Calu3 (cell line): ENCODE results near the gene GPATCH2L. TPM values are rescaled to one million over a fixed set of nuclear protein-coding genes. Genes with fewer than 3 reads are reported as not detected.

Experiments used
- BruUV-seq: library from RNA; stranded (reverse); fragments of 400-500 nt; replicated peaks from 2 replicates; lab custom pipeline; 2021; lab: Mats Ljungman, UMichigan
- CTCF ChIA-PET: fragments of 300-600 bp; sonication (Branson Sonifier 250); formaldehyde crosslinking; loops from one replicate; lab custom pipeline; 2022; ENCODE audit warnings: antibody characterized with exemption; lab: Charles Lee
- DNase-seq: peaks from one replicate; pipeline ENCODE4 v3.0.0; 2022
- H3K27ac Mint-ChIP-seq: one replicate; pipeline ENCODE4 v1.8.0; 2022; ENCODE audit warnings: mixed read lengths; ENCODE audit not compliant: unreplicated experiment
- H3K27me3 Mint-ChIP-seq: one replicate; pipeline ENCODE4 v1.8.0; 2022; ENCODE audit warnings: mixed read lengths; ENCODE audit not compliant: unreplicated experiment
- H3K36me3 Mint-ChIP-seq: one replicate; pipeline ENCODE4 v1.8.0; 2022; ENCODE audit warnings: mild to moderate bottlenecking, moderate library complexity, mixed read lengths; ENCODE audit not compliant: insufficient read depth, unreplicated experiment
- H3K4me1 Mint-ChIP-seq: one replicate; pipeline ENCODE4 v1.8.0; 2022; ENCODE audit warnings: mild to moderate bottlenecking, low read depth, mixed read lengths; ENCODE audit not compliant: unreplicated experiment
- H3K4me3 Mint-ChIP-seq: one replicate; pipeline ENCODE4 v1.8.0; 2022; ENCODE audit warnings: mild to moderate bottlenecking, low read depth, moderate library complexity, mixed read lengths; ENCODE audit not compliant: unreplicated experiment
- H3K9me3 Mint-ChIP-seq: one replicate; pipeline ENCODE4 v1.8.0; 2022; ENCODE audit warnings: low read depth, mixed read lengths; ENCODE audit not compliant: unreplicated experiment
- CTCF ChIP-seq: fragments of 200-600 bp; IDR thresholded peaks from one replicate; pipeline ENCODE4 v1.8.0; 2022; ENCODE audit warnings: antibody characterized with exemption; ENCODE audit not compliant: unreplicated experiment
- intact Hi-C: fragments of 100-400 bp; cut with micrococcal nuclease; formaldehyde crosslinking; loops from one replicate; pipeline ENCODE4 v1.10.0; 2022; ENCODE audit not compliant: unreplicated experiment
- total RNA-seq: library from RNA; stranded (reverse); gene quantifications from 2 replicates; pipeline ENCODE4 v1.2.3, GENCODE V29; 2022

GPATCH2L gene
- total RNA-seq, 1 experiment from 2014 or later = 62.4 TPM

GRCh38 chr14:76125511-76125910 is 26.2 kb upstream of the GPATCH2L start:
- Mint-ChIP-seq H3K4me3 (no peak overlapping the region), H3K9me3 (no peaks in the 10 kb centered on the region), H3K4me1 (no peaks in the 10 kb centered on the region), H3K36me3 (no peaks in the 10 kb centered on the region), H3K27me3 (peaks cover 77% of the 10 kb centered on the region), H3K27ac (no peak overlapping the region)
- TF ChIP-seq CTCF = no peak
- DNase-seq = no peak
- CTCF ChIA-PET = no interaction called here
- BruUV-seq = no TSS peak
- intact Hi-C loops = no loop called here

GRCh38 chr14:76126076-76126475 is 25.6 kb upstream of the GPATCH2L start:
- no peaks in the 10 kb centered on the region for H3K4me1 Mint-ChIP-seq
- DNase-seq = no peak
- H3K9me3 Mint-ChIP-seq = no peaks in the 10 kb centered on the region
- peaks cover 82% of the 10 kb centered on the region for H3K27me3 Mint-ChIP-seq
- no peaks in the 10 kb centered on the region for H3K36me3 Mint-ChIP-seq
- intact Hi-C loops = no loop called here
- no peak for TF ChIP-seq CTCF
- no peak overlapping the region for H3K27ac Mint-ChIP-seq
- BruUV-seq = no TSS peak
- H3K4me3 Mint-ChIP-seq = no peak overlapping the region
- CTCF ChIA-PET = no interaction called here

GRCh38 chr14:76129851-76130576 is 21.7 kb upstream of the GPATCH2L start:
- H3K27ac Mint-ChIP-seq = no peak overlapping the region
- H3K4me3 Mint-ChIP-seq = no peak overlapping the region
- peaks cover 100% of the 10 kb centered on the region for H3K27me3 Mint-ChIP-seq
- no peaks in the 10 kb centered on the region for H3K9me3 Mint-ChIP-seq
- no peak for TF ChIP-seq CTCF
- BruUV-seq = no TSS peak
- CTCF ChIA-PET = no interaction called here
- H3K4me1 Mint-ChIP-seq = no peaks in the 10 kb centered on the region
- intact Hi-C loops = no loop called here
- no peak for DNase-seq
- H3K36me3 Mint-ChIP-seq = no peaks in the 10 kb centered on the region

GRCh38 chr14:76131071-76131965 is 20.4 kb upstream of the GPATCH2L start:
- CTCF ChIA-PET = interaction anchor here (0.6 kb wide), 1 partner anchor 184 kb away, joined by 4 read pairs; no protein-coding TSS in a partner anchor
- Mint-ChIP-seq H3K4me3 (no peak overlapping the region), H3K4me1 (no peaks in the 10 kb centered on the region), H3K27ac (no peak overlapping the region), H3K9me3 (no peaks in the 10 kb centered on the region), H3K27me3 (peaks cover 100% of the 10 kb centered on the region), H3K36me3 (no peaks in the 10 kb centered on the region)
- intact Hi-C loops = no loop called here
- no peak for TF ChIP-seq CTCF
- no TSS peak for BruUV-seq
- DNase-seq = no peak
